HepG2 (cell line): ENCODE data around the gene TREML4.

ENCODE experiments used
- ATF4 ChIP-seq, 2 experiments: fragments of 450-650 bp in 1 of 2; sonication (generic) in 1 of 2; formaldehyde crosslinking; IDR thresholded peaks; 2 replicates each; pipeline versions ENCODE4 v1.5.0 to v1.8.0; 2020 to 2022; ENCODE audit warnings: mild to moderate bottlenecking in 1 of 2, missing genetic modification reagents in 1 of 2
- BCL3 ChIP-seq: sonication (generic); formaldehyde crosslinking; IDR thresholded peaks from 2 replicates; pipeline ENCODE4 v1.5.1; 2020; ENCODE audit warnings: mild to moderate bottlenecking, missing genetic modification reagents, moderate library complexity
- CEBPZ ChIP-seq: IDR thresholded peaks from 2 replicates; pipeline ENCODE4 v1.6.1; 2012; ENCODE audit warnings: low read length, improper control_type of control experiment
- CREB1 ChIP-seq, 2 experiments: fragments of 450-650 bp in 1 of 2; IDR thresholded peaks; 2 replicates each; pipeline ENCODE4 v1.6.1; 2016 to 2017; ENCODE audit warnings: control low read depth in 1 of 2, mild to moderate bottlenecking in 1 of 2, missing compliant biosample characterization in 1 of 2, missing genetic modification characterization in 1 of 2
- ELF1 ChIP-seq: sonication (generic); formaldehyde crosslinking; IDR thresholded peaks from 2 replicates; pipeline ENCODE4 v1.4.0; 2020; ENCODE audit warnings: missing genetic modification reagents
- ELF3 ChIP-seq: IDR thresholded peaks from 2 replicates; pipeline ENCODE4 v1.6.1; 2016; ENCODE audit warnings: missing genetic modification reagents, missing compliant biosample characterization
- EZH2 ChIP-seq: conservative IDR thresholded peaks from 2 replicates; pipeline ENCODE4 v1.6.1; 2012; ENCODE audit warnings: mild to moderate bottlenecking, low read depth, low read length, moderate library complexity
- GABPA ChIP-seq, 2 experiments: IDR thresholded peaks; 2 replicates each; pipeline ENCODE4 v1.6.1; 2011 to 2016; ENCODE audit warnings: low read depth in 2 of 2, low read length in 1 of 2, missing biosample characterization in 1 of 2, missing genetic modification characterization in 1 of 2
- SIX4 ChIP-seq: sonication (generic); formaldehyde crosslinking; IDR thresholded peaks from 2 replicates; pipeline ENCODE4 v1.4.0; 2020; ENCODE audit warnings: missing genetic modification reagents
- ZNF704 ChIP-seq: sonication (generic); formaldehyde crosslinking; IDR thresholded peaks from 2 replicates; pipeline ENCODE4 v1.8.1; 2023; ENCODE audit warnings: mild to moderate bottlenecking, inconsistent platforms, moderate library complexity, missing genetic modification reagents, borderline replicate concordance
- ZNF777 ChIP-seq: sonication (generic); formaldehyde crosslinking; IDR thresholded peaks from 2 replicates; pipeline ENCODE4 v1.4.0; 2020; ENCODE audit warnings: missing genetic modification reagents
- TF ChIP-seq, protein P1 (sequence below): sonication (generic); formaldehyde crosslinking; IDR thresholded peaks from 2 replicates; pipeline ENCODE4 v1.5.0; 2020; ENCODE audit warnings: missing genetic modification reagents

- TF ChIP-seq CEBPZ (no peak), ZNF704 (CRISPR knock-in tag) (no peak), ELF1 (no peak), SIX4 (CRISPR knock-in tag) (no peak), ATF4 (CRISPR knock-in tag; IDR thresholded peaks at IDR 0.05) (no peak), EZH2 (no peak), CREB1 (IDR thresholded peaks at IDR 0.05) (no peak), CREB1 (CRISPR knock-in tag; IDR thresholded peaks at IDR 0.05) (no peak), ZNF777 (CRISPR knock-in tag) (no peak), GABPA (IDR thresholded peaks at IDR 0.05; ENCODE audit: low read depth, low read length) (no peak), GABPA (CRISPR knock-in tag; IDR thresholded peaks at IDR 0.05; ENCODE audit: low read depth) (no peak), BCL3 (CRISPR knock-in tag) (no peak), ELF3 (CRISPR knock-in tag) (no peak)
- TF ChIP-seq, protein P1, sequence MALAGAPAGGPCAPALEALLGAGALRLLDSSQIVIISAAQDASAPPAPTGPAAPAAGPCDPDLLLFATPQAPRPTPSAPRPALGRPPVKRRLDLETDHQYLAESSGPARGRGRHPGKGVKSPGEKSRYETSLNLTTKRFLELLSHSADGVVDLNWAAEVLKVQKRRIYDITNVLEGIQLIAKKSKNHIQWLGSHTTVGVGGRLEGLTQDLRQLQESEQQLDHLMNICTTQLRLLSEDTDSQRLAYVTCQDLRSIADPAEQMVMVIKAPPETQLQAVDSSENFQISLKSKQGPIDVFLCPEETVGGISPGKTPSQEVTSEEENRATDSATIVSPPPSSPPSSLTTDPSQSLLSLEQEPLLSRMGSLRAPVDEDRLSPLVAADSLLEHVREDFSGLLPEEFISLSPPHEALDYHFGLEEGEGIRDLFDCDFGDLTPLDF (CRISPR knock-in tag): no peak
Observed at GRCh38 chr6:41284726-41285125, 56.6 kb downstream of the TREML4 start.
